HG03460 (cell line): ENCODE results near the gene THEMIS.
A peak's percentile ranks its signal among the peaks of the same experiment; 100 is the strongest.
"Not testable (repeated sequence)": the region's sequence is repeated elsewhere in the genome, so short reads cannot be mapped to it uniquely, and the experiment has no call there.

Source experiments
- ATAC-seq: cut with Tn5 transposase; IDR thresholded peaks from one replicate; pipeline ENCODE4 v1.9.1; 2021; ENCODE audit not compliant: unreplicated experiment

THEMIS gene

DNA sequence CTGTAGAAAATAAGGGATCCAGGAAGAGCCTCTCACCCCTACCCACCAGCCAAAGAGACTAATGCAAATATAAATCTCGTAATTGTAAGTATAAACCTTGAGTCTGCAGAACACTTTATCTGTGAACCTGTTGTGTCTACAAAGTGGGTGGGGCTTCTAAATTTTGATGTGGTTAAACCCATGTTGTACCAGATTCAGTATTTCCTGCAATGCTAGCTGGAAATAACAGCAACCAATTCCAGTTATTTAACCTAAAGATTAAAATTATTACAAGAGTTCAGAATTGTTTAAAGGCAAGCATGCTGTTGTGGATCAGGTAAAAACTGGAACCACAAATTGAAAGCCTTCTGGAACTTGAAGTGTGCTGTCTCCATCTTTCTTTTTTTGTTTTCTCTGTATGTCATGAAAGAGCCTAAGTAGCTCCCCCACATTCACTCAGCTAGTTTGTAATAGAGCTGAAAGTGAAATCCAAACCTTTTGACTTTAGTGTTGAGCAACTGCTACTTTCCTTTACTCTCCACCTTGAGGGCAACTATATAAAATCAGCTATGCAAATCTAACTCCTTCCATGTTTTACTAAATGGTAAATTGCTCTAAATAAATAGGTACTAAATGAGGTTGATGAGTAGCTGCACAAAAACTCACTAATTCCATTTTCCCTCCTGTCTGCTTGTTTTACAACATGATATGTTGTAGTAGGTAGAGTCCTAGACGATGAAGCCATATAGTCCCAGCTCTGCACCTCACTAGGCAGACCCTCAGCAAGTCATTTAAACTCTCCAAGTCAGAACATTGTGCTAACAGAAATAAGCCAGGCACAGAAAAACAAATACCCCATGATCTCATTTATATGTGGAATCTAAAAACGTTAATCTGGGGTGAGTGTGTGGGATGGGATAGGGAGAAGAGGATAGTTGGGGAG lies 17.9 kb upstream of the THEMIS start:
- ATAC-seq: no peak

DNA sequence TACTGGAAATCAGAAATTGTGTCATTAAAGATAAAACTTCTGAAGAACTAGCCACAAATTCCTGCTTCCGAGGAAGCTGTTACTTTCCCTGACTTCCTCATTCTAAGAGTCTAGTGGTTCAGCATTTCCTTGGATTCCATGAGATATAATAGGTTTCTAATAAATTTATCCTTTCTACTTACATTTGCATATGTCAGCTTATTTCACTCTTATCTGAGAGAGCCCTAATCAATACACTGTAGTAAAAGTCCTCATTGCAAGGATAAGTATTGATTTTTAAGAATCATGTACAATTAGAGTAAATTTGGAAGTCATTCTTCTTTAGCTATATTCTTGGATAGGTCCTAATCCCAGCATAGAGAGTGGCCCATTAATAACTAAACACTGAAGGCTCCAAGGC lies 16.9 kb upstream of the THEMIS start:
- no peak for ATAC-seq

DNA sequence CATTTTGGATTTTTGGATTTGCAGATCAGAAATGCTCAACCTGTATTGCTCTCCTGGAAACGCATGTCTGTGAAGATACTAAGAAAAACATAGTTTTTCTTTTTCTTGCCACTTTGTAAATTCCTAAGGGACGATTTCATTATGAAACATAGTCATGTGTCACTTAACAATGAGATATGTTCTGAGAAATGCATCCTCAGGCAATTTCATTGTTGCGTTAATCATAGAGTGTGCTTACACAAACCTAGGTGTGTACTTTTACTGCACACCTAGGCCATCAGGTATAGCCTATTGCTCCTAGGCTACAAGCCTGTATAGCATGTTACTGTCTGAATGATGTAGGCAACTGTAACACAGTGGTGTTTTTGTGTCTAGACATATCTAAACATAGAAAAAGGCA lies 13.4 kb upstream of the THEMIS start:
- no peak for ATAC-seq

DNA sequence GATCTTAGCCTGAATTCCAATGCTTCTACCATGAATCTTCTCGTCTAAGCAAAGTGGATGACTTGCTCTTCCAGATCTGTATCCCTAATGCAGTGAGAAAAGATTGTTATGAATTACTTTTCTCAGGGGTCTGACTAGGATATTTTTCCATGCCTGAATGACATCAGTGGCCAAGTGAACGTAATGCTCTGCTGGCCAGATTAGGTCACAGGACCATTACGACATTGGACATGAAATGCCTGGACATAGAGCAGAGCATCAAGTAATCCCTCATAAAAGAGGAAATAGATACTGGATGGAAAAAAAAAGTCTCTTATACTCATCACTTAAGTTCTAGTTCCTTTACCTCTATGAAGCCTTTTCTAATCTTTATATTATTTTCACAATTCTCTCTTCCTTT lies 12.1 kb upstream of the THEMIS start:
- no peak for ATAC-seq

DNA sequence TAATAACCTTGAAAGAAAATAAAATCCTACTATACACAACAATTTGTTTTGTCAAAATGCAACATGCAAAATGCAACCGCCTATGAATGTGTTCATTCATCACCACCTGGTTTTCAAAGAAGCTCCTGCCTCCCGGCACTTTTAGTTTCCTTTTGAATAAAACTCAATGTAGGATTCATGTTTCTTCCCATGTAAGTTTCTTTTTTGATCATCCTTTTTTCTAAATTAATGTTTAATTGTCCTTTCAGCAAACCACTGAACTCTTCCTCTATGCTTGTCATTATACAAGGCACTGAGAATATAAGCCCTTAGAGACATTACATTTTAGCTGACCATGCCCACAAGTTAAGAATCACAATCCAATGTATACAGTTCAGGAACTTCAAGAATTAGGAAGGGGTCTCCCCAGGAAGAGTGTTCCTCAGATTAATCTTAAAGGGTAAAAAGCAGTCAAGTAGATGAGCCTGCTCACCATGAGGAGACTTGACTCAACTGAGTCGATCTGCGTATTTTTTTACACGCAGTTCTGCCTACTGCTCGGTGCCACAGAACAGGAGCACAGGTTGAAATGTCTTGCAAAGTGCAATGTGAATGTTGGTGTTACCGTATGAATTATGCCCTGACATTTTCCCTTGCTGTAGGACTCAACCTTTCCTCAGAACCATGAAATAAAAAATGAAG lies 7.2 kb upstream of the THEMIS start:
- ATAC-seq: peak; percentile 82

DNA sequence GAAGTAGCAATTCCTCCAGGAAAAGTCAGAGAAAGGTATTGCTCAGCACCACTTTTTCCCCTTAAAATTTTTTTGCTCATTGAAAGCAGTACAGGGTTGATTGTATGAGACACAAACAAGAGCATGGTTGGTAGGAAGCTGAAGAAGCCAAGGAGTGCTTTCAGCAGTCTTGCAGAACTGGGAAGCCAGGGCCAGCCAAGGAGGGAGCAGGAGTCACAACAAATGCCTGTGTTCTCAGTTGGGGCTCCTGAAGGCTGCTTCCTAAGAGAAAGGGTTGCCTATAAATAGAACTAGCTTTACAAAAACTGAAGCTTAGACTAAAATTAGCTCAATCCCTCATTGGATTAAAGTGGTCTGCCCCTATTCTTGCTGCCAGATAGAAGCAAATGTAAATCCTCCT lies 3.3 kb upstream of the THEMIS start:
- ATAC-seq: no peak

DNA sequence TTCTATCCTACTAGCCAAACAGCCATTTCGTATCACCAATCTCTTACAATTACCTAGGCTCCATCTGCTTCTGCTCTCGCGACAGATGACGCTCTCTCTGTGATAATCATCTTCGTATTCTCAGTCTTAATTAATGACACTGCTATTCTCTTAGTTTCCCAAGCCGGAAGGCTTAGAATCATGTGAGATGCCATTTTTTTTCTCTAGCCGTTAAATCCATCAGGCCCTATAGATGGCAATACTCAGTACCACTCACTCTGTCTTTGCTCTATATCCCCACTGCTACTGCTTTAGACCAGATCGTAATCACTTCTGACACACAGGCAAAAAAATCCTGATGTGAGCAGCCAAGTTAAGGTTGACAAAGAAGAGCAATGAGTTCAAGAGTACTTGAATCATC lies 2.1 kb upstream of the THEMIS start:
- ATAC-seq: no peak

DNA sequence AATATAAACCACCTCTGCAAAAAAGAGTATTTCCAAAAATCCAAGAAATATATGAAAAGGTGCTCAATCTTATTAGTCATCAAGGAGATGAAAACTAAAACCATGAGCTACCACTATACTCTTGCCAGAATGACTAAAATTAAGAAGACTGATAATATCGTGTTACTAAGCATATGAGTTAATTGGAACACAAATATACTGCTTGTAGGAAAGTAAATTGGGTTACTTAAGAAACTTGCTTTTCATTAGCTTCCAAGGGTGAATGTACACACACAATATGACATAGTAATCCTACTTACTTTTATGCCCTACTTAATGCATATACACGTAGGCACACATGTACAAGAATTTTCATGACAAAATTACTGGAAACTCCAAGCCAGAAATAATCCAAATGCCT lies 3.4 kb downstream of the THEMIS start:
- no peak for ATAC-seq

DNA sequence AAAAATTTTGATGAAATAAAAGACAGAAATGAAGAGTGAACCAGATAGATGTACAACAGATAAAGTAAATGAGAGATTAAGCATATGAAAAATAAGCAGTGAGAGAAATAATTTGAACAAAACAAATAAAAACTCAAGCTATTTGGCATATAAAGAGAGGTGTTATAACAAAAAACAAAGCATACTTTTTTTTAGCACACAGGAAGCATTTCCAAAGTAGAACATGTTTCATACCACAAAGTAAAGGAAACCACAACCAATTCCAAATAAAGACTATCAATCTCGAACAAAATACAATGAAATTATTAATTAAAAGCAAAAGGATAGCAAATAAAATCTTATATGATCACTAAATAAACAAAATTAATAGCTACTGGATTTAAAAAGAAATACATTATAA lies 6.8 kb downstream of the THEMIS start:
- ATAC-seq: no peak

DNA sequence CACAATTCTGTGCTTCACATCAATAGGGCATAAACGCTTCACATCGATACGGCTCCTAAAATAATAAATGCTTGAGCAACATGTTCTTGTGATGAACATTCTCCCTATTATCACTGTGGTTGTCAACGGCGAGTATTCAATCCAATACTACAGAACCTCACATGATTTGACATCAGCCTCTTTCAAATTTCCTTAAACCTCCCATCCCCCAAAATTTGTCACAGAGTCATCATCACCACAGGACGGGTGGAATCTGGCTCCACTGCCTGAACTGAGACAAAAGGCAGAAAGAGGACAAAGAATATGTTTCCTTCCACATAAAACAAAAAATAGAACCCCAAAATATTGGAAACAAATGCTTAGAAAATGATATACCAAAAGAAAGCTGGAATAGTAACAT lies 7.3 kb downstream of the THEMIS start:
- ATAC-seq: no peak

DNA sequence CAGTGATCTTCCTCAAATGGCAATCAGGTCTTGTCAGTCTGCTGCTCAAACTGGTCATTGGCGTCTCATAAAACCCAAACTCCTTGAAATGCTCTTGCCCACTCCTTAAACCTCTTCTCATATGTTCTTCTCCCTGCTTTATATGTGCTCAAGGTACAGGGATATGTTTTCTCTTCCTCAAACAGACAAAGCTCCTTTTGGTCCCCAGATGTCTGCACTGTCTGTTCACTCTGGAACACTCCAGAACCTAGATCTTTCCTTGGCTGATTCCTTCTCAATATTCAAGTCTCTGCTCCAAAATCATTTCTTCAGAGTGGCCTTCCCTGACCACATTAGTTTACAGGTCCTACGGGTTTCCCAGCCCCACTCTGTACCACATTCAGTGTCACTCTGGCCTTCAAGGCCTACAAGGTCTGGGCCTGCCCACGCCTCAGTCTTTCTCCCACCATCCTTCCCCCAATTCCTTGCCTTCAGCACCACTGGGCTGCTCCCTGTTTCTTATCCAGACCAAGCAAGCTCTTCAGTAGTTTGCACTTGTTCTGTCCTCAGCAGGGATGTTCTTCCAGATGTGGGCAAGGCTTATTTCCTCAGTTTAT lies 9.0 kb downstream of the THEMIS start:
- no peak for ATAC-seq

DNA sequence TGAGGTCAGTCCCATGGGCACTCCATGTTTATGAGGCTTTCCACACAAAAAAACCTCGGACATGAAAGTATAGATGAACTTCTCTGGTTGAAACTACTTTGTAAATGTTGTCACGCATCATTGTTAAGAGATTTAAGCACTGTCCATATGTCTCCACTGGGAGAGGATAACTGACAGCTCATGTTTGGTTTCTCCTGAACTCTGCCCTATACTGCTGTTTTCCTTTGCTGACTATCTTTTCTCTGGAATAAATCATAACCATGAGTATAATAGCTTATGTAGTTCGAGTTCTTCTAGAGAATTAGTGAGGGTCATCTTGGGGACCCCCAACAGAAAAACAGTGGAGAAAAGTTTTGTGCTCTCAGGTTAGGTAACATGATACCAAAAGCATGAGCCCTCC lies 14.3 kb downstream of the THEMIS start:
- no peak for ATAC-seq

DNA sequence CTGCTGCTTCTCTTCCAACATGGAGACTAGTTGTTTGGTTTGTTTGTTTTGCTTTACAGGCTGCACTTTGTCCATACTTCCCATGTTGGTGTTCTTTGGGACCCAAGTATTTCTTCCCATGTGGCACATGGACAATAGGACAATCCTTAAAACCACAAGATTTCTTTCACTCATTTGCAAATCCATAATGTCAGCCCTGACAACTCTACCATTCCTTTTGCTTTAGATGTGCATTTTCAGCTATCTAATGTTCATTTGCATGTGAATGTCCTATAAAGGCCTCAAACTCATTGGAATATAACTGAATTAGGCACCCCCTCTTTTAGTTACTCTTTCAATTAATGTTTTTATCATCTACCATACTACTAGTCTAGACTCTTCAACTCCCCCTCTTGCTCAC lies 16.7 kb downstream of the THEMIS start:
- no peak for ATAC-seq

DNA sequence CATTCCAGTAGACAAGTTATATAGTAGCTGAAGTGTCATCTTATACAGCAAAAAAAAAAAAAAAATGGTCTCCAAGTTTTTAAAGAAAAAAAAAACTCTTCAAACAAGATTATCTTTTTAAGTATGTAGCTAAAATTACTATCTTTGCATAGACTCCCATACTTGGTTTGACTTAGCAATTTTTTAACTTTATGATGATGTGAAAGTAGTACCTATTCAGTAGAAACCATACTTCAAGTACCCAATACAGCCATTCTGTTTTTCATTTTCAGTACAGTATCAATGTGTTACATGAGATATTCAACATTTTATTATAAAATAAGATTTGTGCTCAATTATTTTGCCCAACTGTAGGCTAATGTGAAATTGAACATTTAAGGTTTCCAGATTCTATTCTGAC lies 18.9 kb downstream of the THEMIS start:
- not testable (repeated sequence) for ATAC-seq

DNA sequence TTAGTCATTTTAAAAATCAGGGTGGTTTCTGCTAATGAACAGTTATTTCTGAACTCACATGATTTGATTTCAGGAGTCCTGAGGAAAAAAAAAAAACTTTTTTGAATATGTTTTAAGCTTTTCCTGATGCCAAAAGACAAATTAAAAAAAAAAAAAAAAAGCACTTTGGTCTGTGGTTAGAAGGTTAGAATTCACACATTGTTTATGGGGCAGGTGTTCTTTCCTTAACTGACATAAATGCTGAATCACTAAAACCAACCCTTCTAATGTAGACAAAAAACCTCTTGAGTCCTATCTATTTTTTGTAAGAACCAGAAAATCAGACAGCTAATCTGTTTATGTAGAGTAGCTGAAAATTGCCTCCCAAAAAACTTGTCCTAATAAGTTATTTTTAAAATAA lies 20.4 kb downstream of the THEMIS start:
- no peak for ATAC-seq

DNA sequence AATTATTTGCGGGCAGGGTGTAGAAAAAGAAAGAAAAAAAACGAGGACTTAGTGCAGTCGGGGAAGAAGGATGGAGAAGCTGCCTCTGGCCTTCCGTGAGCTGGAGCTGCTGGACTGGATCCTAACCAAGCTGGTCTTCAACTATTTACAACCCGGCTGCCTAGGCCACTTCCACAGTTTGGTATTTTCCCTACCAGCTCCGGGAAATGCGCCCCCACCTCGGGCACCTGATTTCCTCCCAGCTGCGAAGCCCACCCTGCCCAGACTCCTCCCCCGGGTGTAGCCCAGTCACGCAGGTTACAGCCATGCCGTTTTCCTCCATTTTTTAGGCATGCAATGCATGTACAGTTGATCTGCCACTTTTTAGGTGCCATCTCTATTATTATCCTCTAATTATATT lies 21.2 kb downstream of the THEMIS start:
- ATAC-seq: no peak

DNA sequence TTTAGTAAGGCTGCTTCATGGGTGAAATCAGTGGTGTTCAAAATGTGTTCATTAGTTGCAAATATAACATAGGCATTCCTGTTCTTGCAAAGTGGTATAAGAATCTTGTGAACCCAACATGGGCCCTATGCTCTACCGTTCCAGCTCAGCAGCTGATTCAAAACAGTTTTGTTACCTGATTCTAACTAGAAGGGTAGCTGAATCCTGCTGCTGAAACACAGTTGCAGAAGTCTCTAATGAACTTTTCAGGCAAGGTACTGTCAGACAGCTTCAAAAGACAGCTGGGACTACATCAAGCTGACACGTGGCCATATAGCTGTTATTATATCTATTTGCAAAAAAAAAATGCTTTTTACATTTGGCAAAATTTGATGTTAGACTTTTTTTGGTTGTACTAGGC lies 22.7 kb downstream of the THEMIS start:
- no peak for ATAC-seq

DNA sequence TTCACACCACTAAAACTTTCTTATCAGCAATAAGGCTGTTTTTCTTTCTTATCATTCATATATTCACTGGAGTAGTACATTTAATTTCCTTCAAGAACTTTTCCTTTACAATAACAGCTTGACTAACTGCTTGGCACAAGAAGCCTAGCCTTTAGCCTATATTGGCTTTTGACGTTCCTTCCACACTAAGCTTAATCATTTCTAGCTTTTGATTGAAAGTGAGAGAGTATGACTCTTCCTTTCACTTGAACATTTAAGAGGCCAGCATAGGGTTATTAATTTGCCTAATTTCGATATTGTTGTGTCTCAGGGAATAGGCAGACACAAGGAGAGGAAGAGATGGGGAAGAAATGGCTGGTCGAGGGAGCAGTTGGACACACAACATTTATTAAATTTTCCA lies 23.6 kb downstream of the THEMIS start:
- no peak for ATAC-seq

DNA sequence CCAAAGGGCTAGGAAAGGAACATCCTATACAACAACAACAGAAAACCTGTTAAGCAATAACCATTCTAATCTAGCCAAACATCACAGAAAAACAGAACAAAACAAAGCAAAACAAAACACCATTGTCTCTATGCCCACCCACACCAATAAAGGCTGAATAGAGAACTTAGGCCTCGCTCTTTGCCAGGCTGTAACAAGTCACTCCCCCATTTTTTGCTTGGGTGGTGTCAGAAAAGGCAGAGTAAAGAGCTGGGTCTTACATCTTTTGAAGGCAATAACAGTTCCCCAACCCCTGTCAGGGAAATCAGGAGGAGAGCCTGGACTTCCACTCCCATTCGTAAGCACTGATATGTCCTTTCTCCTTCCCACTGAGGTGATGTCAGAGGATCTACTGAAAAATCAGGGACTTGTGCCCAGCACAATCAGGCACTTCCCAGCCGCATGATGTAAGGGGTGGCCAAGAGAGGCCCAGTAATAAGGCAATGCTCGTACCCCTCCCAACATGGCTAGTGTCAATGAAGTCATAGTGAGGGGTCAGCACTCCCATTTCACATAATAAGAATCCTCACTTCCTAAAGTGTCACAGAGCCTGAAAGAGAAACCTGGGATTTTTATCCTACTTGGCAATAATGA lies 31.0 kb downstream of the THEMIS start:
- ATAC-seq: no peak

DNA sequence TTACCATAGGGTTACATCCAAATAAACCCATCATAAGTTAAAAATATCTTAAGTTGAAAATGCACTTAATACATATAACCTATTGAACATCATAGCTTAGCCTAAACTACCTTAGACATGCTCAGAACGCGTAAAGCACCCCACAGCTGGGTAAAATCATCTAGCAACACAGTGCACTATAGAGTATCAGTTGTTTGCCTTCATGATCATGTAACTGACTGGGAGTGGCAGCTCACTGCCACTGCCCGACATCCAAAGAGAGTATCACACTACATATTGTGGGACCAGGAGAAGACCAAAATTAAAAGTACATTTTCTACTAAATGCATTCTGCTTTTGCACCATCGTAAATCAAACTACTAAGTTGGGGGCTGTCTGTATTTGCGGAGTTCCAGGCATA lies 31.7 kb downstream of the THEMIS start:
- ATAC-seq: no peak

DNA sequence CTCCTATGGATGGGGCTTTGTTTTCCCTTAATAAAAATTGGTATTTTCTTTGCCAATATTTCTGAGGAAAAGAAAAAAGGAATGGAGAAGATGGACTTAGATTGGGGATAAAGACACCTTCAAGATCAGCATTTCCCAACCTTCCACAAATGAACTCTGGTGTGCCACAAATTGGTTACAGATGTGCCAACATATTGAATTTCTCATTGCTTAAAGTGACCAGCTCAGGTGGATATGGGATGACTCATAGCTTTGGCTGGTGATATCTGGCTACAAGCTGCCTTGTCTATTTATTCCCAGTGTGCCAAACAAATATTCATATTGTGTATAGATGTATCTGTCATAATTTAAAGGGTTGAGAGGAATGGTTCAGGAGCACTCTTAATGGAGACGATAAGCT lies 32.5 kb downstream of the THEMIS start:
- no peak for ATAC-seq

DNA sequence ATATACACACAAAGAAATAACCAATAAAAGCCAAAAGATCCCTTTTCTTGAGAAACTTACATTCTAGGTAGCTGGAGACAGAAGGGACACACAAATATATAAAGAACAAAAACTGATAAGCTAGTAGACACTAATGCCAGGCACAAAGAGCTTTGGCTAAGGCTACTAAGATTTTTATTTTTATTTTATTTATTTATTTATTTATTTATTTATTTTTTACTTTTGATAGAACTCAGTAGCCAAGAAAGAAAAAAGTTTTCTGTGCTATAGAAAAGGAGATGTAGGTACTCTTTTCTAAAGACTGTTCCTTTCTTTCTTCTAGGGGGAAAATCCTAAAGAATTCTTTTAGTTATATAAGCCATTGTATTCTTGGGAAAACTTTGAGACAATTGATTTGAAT lies 34.1 kb downstream of the THEMIS start:
- ATAC-seq: no peak
